ENCODE measurements around the gene FRYL.

- TF ChIP-seq POLR2A (IDR thresholded peaks at IDR 0.05) (no peak), CTCF (IDR thresholded peaks at IDR 0.05 in 4 of 5, conservative IDR thresholded peaks at IDR 0.05 in 1 of 5) (no peak)
Observed at GRCh38 chr4:48791313-48791712, 11.2 kb upstream of the FRYL start.
